Endodermal cell (in vitro differentiated cells): ENCODE measurements around the gene FZD8. TPM values are rescaled to one million over a fixed set of nuclear protein-coding genes. Genes with fewer than 3 reads are reported as not detected.

Experiments used
- DNase-seq: peaks from one replicate; pipeline ENCODE4 v3.0.0-alpha.2; 2017
- H3K27ac ChIP-seq: 2 replicates; pipeline ENCODE4 v1.5.1; 2013; ENCODE audit warnings: mild to moderate bottlenecking, low read depth, low read length, moderate library complexity
- H3K27me3 ChIP-seq: 2 replicates; pipeline ENCODE4 v1.6.1; 2013; ENCODE audit warnings: mild to moderate bottlenecking, low read length, moderate library complexity; ENCODE audit not compliant: insufficient read depth, control insufficient read depth, poor library complexity, severe bottlenecking
- H3K36me3 ChIP-seq: 2 replicates; pipeline ENCODE4 v1.7.0; 2013; ENCODE audit warnings: mild to moderate bottlenecking, low read length, moderate library complexity; ENCODE audit not compliant: control insufficient read depth, insufficient read depth
- H3K4me1 ChIP-seq: one replicate; pipeline ENCODE4 v1.7.0; 2013; ENCODE audit warnings: low read length; ENCODE audit not compliant: control insufficient read depth, insufficient read depth
- H3K4me3 ChIP-seq: 2 replicates; pipeline ENCODE4 v1.5.1; 2013; ENCODE audit warnings: mild to moderate bottlenecking, low read length, moderate library complexity
- H3K9ac ChIP-seq: 2 replicates; pipeline ENCODE4 v1.6.1; 2013; ENCODE audit warnings: mild to moderate bottlenecking, low read length, moderate library complexity; ENCODE audit not compliant: poor library complexity, severe bottlenecking; ENCODE audit errors: extremely low read depth
- H3K9me3 ChIP-seq: 2 replicates; pipeline ENCODE4 v1.6.1; 2013; ENCODE audit warnings: mild to moderate bottlenecking, low read length, moderate library complexity; ENCODE audit not compliant: control insufficient read depth
- H3K27ac Mint-ChIP-seq: 2 replicates; pipeline ENCODE4 v1.8.0; 2020; ENCODE audit warnings: mixed read lengths
- H3K27me3 Mint-ChIP-seq: 2 replicates; pipeline ENCODE4 v1.8.0; 2021; ENCODE audit warnings: mild to moderate bottlenecking, mixed read lengths; ENCODE audit not compliant: insufficient read depth
- H3K36me3 Mint-ChIP-seq: 2 replicates; pipeline ENCODE4 v1.8.0; 2020; ENCODE audit warnings: low read depth, mixed read lengths
- H3K4me1 Mint-ChIP-seq: 2 replicates; pipeline ENCODE4 v1.8.0; 2020; ENCODE audit warnings: mixed read lengths
- H3K4me3 Mint-ChIP-seq: 2 replicates; pipeline ENCODE4 v1.8.0; 2020; ENCODE audit warnings: mild to moderate bottlenecking, moderate library complexity, mixed read lengths
- H3K9me3 Mint-ChIP-seq: 2 replicates; pipeline ENCODE4 v1.8.0; 2020; ENCODE audit warnings: mild to moderate bottlenecking, mixed read lengths
- CTCF ChIP-seq: fragments of 200-600 bp; sonication (generic); conservative IDR thresholded peaks from 2 replicates; pipeline ENCODE4 v1.5.0; 2021; ENCODE audit warnings: antibody characterized with exemption, mild to moderate bottlenecking
- WGBS, 2 experiments: methylation state at CpG; one replicate each; pipeline versions ENCODE4 v1.1.5 to v1.1.7; 2013; ENCODE audit warnings: missing lambda C conversion rate in 2 of 2, mixed read lengths in 1 of 2; ENCODE audit not compliant: insufficient coverage in 1 of 2, insufficient read length in 1 of 2; 5-methylcytosine and 5-hydroxymethylcytosine counted together
- total RNA-seq, 2 donors: library from RNA; stranded (reverse); fragmentation: NEBNext Ultra II Directional in 1 of 2; extraction: Animal tissue kit (Norgen Biotek cat#: 25700) in 1 of 2; gene quantifications; 2 replicates in 1 of 2; 3 replicates in 1 of 2; pipeline ENCODE4 v1.2.1, GENCODE V29; 2021

FZD8 gene
- total RNA-seq, 2 donors from 2014 or later: 133 to 189 TPM

DNA sequence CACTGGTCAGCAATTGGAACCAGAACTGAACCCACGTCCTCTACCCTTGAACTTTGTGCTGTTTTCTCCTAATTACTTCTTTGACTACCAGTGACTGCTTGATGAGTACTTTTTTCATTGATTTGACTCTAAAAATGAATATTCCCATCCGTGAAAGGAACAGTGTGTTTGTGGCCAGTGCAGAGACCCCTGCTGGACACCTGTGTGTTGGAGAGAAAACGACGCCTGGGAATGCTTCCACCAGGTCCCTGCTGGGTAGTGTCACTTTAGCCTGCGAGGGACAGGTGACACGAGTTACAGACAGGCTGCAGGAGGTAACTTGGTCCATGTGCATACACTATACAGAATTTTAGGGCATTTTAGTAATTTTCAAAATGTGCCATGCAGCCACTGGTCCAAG is 43.7 kb downstream of the FZD8 start:
- Mint-ChIP-seq H3K27ac (no peak overlapping the region), H3K36me3 (no peaks in the 10 kb centered on the region), H3K27me3 (peaks cover 2% of the 10 kb centered on the region), H3K4me3 (no peak overlapping the region), H3K9me3 (peaks cover 3% of the 10 kb centered on the region), H3K4me1 (peaks cover 13% of the 10 kb centered on the region)
- WGBS, 2 experiments: 64 to 65% methylated on average over 6 of the region's 6 CpGs
- no peaks in the 10 kb centered on the region for H3K27me3 ChIP-seq
- H3K4me3 ChIP-seq: no peak overlapping the region
- H3K9ac ChIP-seq: no peak overlapping the region
- H3K9me3 ChIP-seq: peaks cover 11% of the 10 kb centered on the region
- DNase-seq: peak; percentile 69
- TF ChIP-seq CTCF: peak; percentile 74
- H3K36me3 ChIP-seq: no peaks in the 10 kb centered on the region
- H3K27ac ChIP-seq: no peak overlapping the region
- H3K4me1 ChIP-seq: no peaks in the 10 kb centered on the region

GRCh38 chr10:35595106-35595505 is 47.0 kb downstream of the FZD8 start:
- peak; percentile 25 for DNase-seq
- Histone ChIP-seq H3K4me1 (no peaks in the 10 kb centered on the region), H3K4me3 (no peak overlapping the region), H3K36me3 (no peaks in the 10 kb centered on the region), H3K9ac (no peak overlapping the region), H3K27me3 (no peaks in the 10 kb centered on the region), H3K27ac (no peak overlapping the region), H3K9me3 (peaks cover 10% of the 10 kb centered on the region)
- WGBS, 2 experiments: 55 to 62% methylated on average over 2 of the region's 3 CpGs
- Mint-ChIP-seq H3K4me1 (peaks cover 13% of the 10 kb centered on the region), H3K4me3 (no peak overlapping the region), H3K27me3 (peaks cover 1% of the 10 kb centered on the region), H3K27ac (no peak overlapping the region), H3K36me3 (no peaks in the 10 kb centered on the region), H3K9me3 (peaks cover 12% of the 10 kb centered on the region)
- TF ChIP-seq CTCF: no peak

DNA sequence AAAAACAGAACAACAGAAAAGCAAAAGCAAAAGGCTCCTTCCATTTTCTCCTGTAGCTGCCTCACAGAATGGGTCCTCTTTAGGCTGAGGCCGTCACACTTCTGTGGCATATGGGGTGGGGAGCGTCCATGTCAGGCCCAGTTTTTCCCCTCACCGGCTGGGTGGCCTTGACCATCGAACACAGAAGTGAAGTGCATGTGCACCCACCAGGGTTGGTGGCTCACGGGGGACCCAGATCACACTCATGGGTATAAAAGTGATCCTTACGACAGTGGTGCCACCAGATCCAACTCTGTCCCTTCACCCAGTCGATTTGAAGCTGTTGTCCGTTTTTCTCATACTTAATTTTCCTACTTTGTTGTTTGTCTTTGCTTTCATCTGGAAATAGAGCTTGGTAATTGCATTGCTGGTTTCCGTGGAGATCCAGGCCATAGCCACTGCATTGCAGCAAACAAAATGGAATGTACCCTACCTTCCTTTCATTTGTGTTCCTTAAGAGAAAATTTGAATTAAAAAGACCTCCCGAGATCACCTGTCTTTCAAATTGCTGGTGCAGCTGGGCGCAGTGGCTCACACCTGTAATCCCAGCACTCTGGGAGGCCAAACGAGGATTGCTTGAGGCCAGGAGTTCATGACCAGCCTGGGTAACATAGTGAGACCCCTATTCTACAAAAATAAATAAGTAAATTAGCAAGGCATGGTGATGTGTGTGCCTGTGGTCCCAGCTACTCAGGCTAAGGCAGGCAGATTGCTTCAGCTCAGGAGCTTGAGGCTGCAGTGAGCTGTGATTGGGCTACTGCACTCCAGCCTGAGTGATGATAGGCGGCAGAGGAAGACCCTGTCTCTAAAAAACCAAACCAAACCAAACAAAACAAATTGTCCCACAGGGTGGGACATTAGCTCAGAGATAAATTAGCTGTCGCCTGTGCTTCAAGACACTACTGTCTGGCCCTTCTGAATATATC is 47.7 kb downstream of the FZD8 start:
- no peaks in the 10 kb centered on the region for H3K36me3 ChIP-seq
- H3K36me3 Mint-ChIP-seq: no peaks in the 10 kb centered on the region
- H3K4me1 Mint-ChIP-seq: peaks cover 13% of the 10 kb centered on the region
- no peak for TF ChIP-seq CTCF
- no peak overlapping the region for H3K27ac Mint-ChIP-seq
- H3K4me3 ChIP-seq: no peak overlapping the region
- 70 to 72% methylated on average over 8 to 14 of the region's 14 CpGs for WGBS, 2 experiments
- no peak overlapping the region for H3K9ac ChIP-seq
- H3K27me3 Mint-ChIP-seq: no peaks in the 10 kb centered on the region
- no peak overlapping the region for H3K27ac ChIP-seq
- no peak overlapping the region for H3K4me3 Mint-ChIP-seq
- DNase-seq: peak; percentile 80
- H3K9me3 Mint-ChIP-seq: peaks cover 12% of the 10 kb centered on the region
- no peaks in the 10 kb centered on the region for H3K4me1 ChIP-seq
- H3K9me3 ChIP-seq: peaks cover 10% of the 10 kb centered on the region
- H3K27me3 ChIP-seq: no peaks in the 10 kb centered on the region
